ENCODE results near the gene EFEMP1.

The EFEMP1 gene, protein sequence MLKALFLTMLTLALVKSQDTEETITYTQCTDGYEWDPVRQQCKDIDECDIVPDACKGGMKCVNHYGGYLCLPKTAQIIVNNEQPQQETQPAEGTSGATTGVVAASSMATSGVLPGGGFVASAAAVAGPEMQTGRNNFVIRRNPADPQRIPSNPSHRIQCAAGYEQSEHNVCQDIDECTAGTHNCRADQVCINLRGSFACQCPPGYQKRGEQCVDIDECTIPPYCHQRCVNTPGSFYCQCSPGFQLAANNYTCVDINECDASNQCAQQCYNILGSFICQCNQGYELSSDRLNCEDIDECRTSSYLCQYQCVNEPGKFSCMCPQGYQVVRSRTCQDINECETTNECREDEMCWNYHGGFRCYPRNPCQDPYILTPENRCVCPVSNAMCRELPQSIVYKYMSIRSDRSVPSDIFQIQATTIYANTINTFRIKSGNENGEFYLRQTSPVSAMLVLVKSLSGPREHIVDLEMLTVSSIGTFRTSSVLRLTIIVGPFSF

DNA sequence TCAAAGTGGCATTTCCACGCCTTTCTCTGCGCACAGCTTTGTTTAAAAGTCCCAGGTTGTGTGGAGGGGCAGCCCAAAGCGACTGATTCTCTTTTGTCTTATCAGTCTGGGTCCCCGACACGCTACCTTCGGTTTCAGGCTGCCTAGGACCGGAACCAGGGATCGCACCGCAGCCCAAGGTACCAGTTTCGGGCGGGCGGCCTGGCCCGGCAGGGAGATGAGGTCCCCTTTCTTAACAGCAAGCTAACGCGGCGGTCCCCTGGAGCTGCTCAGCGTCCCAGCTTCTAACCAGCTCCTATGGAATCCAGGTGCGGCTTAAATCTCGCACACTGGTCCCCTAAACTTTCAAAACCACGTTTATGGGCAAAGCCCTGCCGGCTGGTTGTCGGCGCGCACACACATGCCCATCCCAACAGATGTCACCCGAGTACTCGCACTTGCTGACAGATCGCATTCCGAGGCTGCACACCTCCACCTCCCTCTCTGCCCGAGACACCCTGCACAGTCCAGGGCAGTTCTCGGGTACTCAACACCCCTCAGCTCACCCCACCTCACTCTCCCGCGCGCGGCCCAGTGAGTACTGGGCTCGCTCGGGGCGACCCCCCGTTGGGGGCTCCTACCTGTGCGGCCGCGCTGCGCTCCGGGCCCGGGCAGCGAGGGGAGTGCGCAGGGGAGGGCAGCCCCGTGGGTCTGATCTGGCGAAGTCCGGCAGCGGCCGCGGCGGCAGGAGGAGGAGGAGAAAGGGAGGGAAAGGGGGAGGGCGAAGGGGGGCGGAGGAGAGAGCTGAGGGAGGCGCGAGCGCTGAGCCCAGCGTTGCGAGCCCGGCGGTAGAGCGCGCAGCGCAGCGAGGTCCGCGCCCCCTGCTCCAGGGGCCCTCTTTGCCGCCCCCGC is at the start of gene EFEMP1:
TSS of gene EFEMP1 (minus strand) at position 692 of the 891 bp plus-strand sequence. CDS start 1,342 bp downstream, outside the sequence.
- DNase-seq (ENCODE audit: low read depth, low spot score): no peak

DNA sequence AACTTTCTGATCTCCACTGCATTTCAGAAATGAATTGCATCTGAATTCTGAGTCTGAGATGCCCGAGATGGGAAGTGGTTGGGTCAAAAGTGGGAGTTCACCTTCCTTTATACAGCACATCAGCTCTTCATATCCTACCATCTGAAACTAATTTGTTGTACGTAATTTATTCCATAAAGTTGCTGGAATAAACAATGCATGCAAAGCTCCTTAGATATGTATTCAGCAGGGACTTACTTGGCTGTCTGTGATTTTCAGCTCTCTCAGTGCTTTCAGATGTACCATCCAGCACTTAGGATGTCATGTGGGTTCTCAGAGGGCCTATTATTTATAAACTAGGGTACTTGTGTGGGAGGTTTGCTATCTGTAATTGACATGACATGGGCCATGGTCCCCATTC is 46.9 kb upstream of the EFEMP1 start:
- DNase-seq (ENCODE audit: low read depth, low spot score): no peak

DNA sequence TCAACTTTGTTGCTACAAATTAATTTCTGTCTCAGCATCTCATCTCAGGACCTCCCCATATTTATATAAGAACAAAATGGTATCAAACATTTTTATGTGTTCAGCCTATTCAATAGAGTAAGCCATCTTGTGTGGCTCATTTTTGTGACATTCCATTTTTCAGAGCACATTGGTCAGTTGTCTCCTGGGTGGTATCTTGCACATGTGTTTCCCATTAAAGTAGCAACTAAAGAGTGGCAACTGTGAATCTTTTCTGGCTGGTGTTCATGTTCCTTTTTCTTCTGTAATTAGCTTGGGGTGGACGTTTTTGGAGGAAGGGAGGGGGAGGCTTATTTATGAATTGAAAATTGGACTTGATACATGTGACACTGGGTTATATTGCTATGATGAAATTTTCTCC is 45.4 kb upstream of the EFEMP1 start:
- no peak for DNase-seq (ENCODE audit: low read depth, low spot score)

DNA sequence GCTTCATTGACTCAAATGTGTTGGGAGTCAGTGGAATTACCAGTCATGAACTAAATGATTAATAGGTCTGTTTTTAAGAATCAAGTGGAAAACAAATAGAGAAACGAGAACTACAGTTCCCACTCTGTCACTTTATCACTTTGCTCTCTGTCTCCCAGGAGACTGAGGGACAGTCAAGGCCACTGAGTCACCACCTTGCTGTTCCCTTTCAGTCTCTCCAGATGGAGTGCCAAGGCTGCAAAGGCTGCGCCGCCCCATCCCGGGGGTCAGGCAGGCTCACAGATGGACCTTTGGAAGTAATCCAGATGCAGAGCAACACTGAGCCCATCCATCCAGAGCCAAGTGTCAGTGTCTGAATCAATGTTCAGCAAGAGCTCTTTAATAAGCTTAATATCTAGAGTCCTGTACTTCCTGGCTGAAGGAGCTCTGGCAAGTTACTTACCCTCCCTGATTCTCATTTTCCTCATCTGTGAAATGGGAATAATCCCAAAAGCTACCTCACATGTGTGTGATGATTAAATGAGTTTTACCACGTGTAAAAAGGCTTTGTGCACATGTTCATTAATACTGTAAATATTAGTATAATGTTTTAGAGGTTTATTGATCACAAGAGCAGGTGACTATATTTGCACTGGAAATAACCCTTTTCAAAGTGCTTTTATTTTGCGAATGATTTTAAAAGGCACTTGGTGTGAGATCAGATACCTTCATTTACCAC is 43.0 kb upstream of the EFEMP1 start:
- DNase-seq (ENCODE audit: low read depth, low spot score): no peak

DNA sequence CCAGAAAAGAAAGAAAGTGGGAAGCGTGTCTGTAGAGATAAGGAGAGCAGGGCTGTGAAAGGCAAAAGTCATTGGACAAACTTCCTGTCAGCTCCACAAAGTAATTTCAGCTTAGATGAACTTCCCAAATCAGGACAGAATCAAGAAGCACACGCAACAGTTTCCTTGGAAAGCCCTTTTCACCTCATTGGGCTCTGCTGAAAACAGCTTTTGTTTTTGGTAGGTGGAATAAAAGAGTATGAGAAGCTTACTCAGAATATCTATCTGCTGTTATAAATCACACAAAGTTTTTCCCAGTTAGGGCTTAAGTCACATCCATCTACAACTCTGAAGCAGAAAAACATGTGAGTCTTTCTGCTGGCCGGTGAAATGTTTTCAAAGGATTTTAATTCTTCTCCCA is 42.4 kb upstream of the EFEMP1 start:
- DNase-seq (ENCODE audit: low read depth, low spot score): no peak

DNA sequence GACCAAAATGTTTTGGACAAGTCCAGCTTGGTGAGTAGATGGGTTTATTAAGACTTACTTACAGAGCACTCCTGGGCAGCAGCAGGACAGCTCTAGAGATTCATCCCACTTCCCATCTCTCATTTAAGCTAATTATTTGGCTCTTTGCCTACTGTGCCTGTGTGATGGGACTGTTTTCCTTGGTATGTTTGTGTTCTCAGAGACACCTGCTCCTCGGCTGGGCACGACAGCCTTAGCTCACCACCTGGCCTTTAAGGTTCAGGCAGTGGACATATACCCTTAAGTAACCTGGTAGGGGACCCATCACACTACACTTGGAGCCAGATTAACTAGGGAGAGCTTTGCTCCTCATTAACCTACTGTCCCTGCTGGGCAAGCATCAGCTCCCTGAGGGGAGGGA is 41.7 kb upstream of the EFEMP1 start:
- no peak for DNase-seq (ENCODE audit: low read depth, low spot score)

DNA sequence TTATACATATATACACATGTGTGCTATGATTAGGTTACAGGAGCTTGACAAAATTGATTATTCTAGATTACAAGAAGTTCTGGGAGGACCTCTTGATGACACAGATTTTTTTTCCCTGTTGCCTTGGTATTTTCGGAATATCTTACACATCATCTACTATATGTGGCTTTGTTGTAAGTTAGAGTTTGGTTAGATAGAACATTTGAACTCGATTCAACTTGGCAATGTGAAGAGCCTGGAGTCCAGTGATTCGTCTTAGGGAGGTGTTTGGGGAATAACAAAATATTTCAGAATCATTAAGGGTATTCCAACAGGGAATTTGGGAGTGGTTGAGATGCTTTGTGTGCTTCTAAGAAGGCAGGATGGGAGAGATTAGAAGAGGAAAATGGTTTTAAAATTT is 39.3 kb upstream of the EFEMP1 start:
- no peak for DNase-seq (ENCODE audit: low read depth, low spot score)

DNA sequence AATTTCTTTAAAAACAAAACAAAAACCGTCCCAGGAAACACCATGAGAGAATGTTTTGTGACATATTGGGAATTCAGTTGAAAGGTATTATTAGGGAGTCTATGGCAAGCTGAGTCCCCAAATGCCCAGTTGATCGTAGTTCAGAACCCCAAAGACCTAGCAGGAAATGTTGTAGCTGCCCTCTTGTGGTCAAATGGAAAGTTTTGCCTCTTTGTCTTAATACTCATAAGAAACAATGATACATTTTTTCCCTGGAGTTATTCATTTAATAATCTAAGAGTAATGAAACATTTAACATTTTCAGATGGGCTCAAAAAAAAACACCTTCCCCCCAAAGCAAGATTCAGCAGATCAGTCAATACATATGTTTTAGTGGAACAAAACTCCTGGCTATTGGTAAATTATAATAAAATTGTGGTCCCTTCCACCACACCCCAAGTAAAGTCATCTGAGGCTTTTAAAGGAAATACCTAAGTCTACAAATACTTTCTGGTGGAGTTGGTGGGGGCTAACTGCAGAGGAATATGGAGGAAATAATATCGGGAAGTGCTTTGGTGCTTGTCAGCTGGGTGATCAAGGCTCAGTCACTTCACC is 37.8 kb upstream of the EFEMP1 start:
- DNase-seq (ENCODE audit: low read depth, low spot score): peak; percentile 15

DNA sequence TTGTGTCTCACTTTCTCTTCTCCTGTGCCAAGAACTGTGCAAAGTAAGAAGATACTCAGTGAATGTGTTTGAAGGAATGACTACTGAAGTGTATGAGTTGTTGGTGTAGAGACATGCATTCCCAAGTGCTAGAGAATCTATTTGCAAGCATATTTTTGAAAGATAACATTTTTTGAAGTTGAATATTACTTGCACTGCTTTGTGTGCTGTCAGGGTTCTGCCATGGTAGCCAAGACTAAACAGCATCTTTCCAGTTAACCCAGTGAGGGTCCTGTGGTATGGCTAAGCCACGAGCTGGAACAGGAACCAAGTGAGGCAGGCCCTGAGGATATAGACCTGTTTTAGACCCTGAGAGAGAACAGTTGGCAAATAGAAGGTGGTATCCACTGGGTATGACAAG is 35.2 kb upstream of the EFEMP1 start:
- DNase-seq (ENCODE audit: low read depth, low spot score): no peak

DNA sequence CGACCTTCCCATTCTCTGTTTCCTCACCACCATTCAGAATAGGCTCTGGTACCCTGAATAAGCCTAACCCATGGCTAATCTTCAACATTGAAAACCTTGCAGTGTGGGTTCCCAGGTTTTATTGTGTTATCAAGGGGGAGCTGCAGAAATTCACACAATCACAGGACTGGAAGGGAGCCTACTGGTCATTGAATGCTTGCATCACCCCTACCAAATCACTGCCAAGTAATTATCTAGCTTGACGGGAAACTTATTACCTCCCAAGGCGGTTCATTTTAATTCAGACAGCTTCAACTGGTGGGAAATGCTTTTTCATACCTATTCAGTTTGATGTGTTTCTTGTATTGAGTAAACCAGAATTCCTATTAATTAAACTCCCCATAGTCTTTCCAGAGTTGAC is 33.6 kb upstream of the EFEMP1 start:
- no peak for DNase-seq (ENCODE audit: low read depth, low spot score)

DNA sequence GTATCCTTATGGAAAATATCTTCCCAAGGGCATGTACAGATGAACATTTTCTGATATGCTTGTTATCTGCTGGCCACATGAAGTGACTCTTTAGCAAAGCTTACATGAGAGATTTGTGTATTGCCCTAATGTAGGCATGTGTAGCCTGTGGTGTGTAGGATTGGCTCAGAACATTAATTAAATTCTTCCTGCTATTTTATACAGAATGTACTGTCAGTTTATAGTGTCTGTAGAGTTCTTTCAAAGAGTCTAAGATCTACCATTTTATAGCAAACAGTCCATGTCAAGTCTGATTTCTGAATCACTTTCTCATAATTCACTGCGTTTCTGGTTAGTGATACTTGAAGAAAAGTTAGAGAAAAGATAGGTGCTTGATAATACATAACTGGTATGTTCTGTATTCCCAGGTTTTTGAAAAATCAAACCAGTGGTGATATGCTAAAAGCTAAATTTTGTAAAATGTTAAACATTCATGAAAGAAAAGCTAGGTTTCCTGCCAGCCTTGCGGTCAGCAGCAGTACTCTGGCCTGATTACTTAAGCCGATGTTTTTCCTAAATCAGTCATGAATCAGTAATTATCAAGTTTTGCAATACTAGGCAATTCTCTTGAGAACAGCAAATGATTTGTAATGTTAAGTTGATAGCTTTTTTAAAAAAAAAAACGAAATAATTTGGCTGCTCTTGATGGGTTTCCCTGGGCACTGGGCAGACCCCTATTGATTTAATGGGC is 30.9 kb upstream of the EFEMP1 start:
- DNase-seq (ENCODE audit: low read depth, low spot score): no peak

DNA sequence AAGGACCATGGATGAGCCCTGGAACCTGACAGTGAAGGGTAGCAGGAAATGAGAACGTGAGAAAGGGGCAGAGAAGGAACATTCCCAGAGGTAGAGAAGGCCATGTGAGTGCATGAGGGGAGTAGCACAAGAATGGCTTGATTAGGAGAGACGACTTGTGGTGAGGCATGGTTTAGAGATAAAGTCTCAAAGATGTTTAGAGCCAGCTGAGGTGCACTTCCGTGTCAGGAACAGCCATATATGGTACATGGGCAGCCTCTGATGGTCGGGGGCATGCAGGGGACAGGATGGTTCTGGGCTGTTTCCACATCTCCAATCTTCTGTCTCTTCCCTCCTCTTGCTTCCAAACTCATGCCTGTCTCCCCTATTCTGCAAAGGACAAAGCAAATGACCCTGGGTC is 28.8 kb upstream of the EFEMP1 start:
- DNase-seq (ENCODE audit: low read depth, low spot score): no peak

DNA sequence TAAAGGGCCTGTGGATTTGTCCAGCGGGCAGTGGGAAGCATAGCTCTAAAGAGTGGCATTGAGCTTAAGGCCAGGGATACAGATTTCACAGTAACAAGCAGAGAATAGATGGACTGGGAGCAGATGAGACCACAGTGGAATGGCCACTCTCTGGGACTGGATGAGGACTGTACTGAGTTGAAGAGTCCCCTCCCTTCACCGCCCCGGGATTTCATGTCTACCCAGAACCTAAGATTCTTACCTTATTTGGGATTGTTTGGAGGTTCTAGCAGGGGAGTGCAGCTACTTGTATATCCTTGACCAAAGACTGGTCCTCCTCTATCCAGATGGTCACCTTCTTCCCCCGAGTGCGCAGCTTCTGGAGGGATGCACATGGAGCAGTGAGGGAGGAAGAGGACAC is 28.0 kb upstream of the EFEMP1 start:
- no peak for DNase-seq (ENCODE audit: low read depth, low spot score)

DNA sequence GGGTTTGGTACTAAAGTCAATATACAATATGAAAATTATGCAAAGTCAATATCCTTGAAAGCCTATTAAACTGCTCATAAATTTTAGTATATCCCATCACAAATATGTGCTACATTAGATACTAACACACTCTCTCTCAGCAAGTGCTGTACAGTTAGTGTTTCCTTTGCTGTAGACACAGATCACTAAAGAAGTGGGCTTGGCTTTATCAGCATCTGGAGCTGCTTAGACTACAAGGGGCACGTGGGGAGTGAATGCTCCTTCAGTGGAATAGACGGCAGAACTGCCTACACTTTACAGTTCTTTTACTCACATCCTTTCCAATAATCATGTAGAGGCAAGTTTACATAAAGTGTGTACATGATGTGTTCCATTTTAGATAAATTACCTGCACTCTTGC is 26.0 kb upstream of the EFEMP1 start:
- no peak for DNase-seq (ENCODE audit: low read depth, low spot score)

DNA sequence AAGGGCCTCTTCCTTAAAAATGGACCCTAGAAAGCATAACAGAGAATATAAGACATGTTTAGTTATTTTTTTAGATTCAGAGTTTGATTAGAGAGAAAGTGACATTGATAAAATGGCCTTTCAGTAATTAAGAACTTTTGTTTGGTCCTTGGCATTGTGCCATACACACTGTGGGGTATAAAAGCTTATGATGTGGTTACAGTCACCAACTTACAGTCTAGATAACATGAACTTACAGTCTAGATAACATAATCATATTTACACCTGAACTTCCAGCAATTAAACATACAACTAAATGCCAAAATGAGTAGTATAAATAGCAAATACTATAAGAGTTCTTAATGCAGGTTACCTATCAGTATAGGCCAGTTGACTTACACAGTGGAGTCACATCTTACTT is 25.6 kb upstream of the EFEMP1 start:
- no peak for DNase-seq (ENCODE audit: low read depth, low spot score)

DNA sequence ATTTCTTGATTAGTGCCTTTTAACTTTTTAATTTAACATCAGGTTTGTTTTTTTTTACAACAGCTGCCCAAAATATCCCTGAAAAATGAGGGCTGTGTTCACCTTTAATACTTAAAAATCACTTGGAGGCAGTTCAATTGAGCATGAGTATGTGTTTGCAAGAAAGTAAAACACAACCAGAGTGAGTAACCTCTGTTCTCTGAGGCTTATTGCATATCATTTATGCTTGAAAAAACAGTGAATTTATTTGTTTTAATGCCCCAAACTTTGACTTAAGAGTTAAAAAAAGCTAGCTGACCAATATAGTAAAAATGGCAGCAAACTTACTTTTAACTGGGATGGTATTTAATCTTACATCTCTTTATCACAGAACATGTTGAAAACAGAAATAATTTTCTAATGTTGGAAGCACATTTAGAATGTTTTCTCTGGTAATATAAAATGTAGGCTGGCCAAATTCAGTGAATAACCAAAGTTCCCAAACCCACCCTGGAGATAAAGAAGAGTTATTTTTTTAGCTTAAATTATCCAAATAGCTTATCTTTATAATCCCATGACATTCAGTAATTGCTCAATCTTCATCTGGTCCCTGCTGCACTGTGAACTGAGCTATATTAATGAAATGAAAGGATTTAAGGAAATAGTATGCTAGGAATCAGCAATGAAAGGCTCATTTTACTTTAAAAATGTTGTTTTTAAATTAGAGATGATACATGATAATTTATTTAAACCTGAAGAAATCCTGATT is 24.8 kb upstream of the EFEMP1 start:
- DNase-seq (ENCODE audit: low read depth, low spot score): no peak

DNA sequence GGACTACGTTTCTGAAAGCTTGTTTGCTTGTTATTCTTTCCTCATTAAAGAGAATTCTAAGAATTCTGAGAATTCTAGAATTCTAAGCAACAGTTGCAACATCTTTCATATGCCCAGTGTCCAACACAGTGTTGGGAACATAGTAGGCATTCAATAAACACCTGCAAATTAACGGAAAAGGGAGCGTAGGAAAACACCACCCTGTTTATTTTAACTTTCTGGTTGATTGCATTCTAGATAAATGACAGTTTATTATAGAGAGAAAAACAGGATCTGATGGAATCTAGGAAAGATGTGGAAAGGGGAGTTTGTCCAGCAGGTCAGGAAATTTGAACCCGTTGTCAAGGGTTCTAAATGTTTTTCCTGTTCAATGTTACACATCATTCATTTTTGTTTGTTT is 24.2 kb upstream of the EFEMP1 start:
- no peak for DNase-seq (ENCODE audit: low read depth, low spot score)

DNA sequence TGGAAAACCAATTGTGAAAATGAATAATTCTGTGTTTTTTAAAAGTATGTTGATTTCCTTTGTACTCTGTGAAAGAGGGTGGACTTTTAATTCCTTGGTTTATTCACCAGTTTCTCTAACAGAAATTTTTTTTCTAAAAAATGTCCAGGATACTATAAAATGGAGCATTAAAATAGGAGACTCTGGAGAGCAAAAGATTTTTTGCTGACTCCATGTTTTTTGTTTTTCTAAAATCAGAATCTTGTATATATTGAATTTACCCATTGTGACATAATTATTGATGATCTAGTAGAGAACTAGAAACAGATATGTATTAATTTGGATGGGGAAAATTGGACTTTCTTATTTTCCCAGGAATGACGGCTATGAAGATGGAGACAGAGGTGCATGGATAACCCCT is 23.2 kb upstream of the EFEMP1 start:
- no peak for DNase-seq (ENCODE audit: low read depth, low spot score)

DNA sequence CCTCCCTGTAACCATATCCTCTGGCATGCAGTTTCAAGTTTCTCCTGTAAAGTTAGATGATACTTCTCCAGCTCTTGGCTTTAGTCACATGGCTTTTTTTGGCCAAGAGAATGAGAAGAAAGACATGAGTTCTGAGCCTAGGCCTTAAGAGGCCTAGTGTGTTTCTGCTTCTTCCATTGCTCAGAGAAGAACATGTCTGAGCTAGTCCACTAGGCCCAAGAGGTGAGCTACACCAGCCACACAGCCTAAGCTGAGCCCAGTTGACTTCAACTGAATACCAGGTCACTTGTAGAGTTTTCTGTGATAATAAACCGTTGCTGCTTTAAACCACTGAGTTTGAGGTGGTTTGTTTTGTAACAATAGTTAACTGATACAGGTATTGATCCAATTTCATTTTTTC is 19.9 kb upstream of the EFEMP1 start:
- no peak for DNase-seq (ENCODE audit: low read depth, low spot score)

DNA sequence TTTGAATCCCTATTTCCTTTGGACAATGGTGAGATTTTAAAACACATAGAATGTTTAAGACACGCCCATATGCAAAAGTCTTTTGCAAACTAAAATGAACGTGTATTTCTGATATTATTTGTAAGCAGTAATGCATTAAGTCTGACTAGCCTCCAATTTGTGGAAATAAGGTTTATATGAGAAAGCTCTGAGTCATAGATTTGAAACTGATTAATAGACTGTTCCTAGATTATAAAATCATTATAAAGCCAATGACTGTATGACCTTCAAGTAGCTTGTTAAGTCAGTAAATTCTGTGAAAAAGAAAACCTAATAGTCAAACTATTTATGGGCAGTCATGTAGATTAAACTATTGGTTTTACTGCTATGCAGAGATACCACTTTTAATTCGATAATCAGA is 12.8 kb upstream of the EFEMP1 start:
- DNase-seq (ENCODE audit: low read depth, low spot score): no peak
